K562 (cell line): Measurements from ENCODE around the gene SEC11A. TPM values are rescaled to one million over a fixed set of nuclear protein-coding genes. Genes with fewer than 3 reads are reported as not detected.
A peak's percentile ranks its signal among the peaks of the same experiment; 100 is the strongest.

Source experiments
- BRF2 ChIP-seq: IDR thresholded peaks from 3 replicates; pipeline ENCODE4 v1.6.1; 2011; ENCODE audit warnings: borderline replicate concordance, mild to moderate bottlenecking; ENCODE audit not compliant: insufficient read length, insufficient read depth
- CHD7 ChIP-seq: fragments of 200-600 bp; sonication (generic); IDR thresholded peaks from one replicate; pipeline ENCODE4 v1.6.1; 2012; ENCODE audit warnings: mild to moderate bottlenecking, low read depth, low read length, inconsistent platforms
- RBM17 ChIP-seq: fragments of 200-400 bp; formaldehyde crosslinking; IDR thresholded peaks from 2 replicates; pipeline ENCODE4 v1.6.1; 2017; ENCODE audit warnings: low read depth, mild to moderate bottlenecking, low read length, borderline replicate concordance
- VEZF1 ChIP-seq: fragments of 200-800 bp; sonication (Bioruptor generic); IDR thresholded peaks from 2 replicates; pipeline ENCODE4 v1.6.1; 2017; ENCODE audit warnings: missing genetic modification characterization, missing compliant biosample characterization
- ZNF23 ChIP-seq: fragments of 250-450 bp; sonication (Bioruptor Pico); IDR thresholded peaks from 2 replicates; pipeline ENCODE4 v1.4.0; 2020; ENCODE audit warnings: mild to moderate bottlenecking
- ZNF644 ChIP-seq: fragments of 200-800 bp; sonication (Bioruptor generic); IDR thresholded peaks from 2 replicates; pipeline ENCODE4 v1.6.1; 2016; ENCODE audit warnings: low read depth, missing genetic modification characterization, missing compliant biosample characterization
- ZNF778 ChIP-seq: fragments of 450-650 bp; formaldehyde crosslinking; IDR thresholded peaks from 2 replicates; pipeline ENCODE4 v1.4.0; 2020; ENCODE audit warnings: mild to moderate bottlenecking, moderate library complexity
- polyA plus RNA-seq, 8 experiments: library from polyadenylated mRNA; depleted of rRNA in 4 of 8; stranded (reverse) in 5 of 8; unstranded in 3 of 8; fragments of >200 nt; fragmentation: Nextera tagmentation in 2 of 8; fragmentation: Illumina TruSeq in 1 of 8; extraction: Ambion mirVana in 2 of 8; extraction: Trizol in 1 of 8; gene quantifications; 2 replicates each; pipeline versions ENCODE4 v1.2.1 to v1.2.3, GENCODE V29; 2011 to 2014; ENCODE audit warnings: inconsistent platforms in 1 of 8, missing spikeins in 1 of 8
- total RNA-seq, 7 experiments: library from RNA; depleted of rRNA in 6 of 7; stranded (reverse); fragments of >200 nt in 6 of 7; fragmentation: Illumina TruSeq in 2 of 7; extraction: Trizol in 2 of 7; gene quantifications; 2 replicates each; pipeline versions ENCODE4 v1.2.1 to v1.2.3, GENCODE V29; 2011 to 2021; ENCODE audit warnings: low replicate concordance in 1 of 7

The SEC11A gene
- total and polyA plus RNA-seq, 9 of the 15 experiments (the other 6 are each of a cell fraction or from before 2014, with no cell fraction given) = 175 to 310 (median 229) TPM

GRCh38 chr15:84734794-84735479 lies 19.0 kb upstream of the SEC11A start (continued):
- TF ChIP-seq BRF2 (no peak), ZNF644 (tag) (0 out of 2 replicates have a peak, but pooled peaks have one; percentile 38), ZNF23 (CRISPR knock-in tag) (no peak), RBM17 (no peak), ZNF778 (CRISPR knock-in tag) (no peak), VEZF1 (CRISPR knock-in tag) (peak; percentile 87), CHD7 (no peak)
